Keratinocyte (primary cell): ENCODE measurements around the gene INSIG1. TPM values are rescaled to one million over a fixed set of nuclear protein-coding genes. Genes with fewer than 3 reads are reported as not detected.

Experiments used
- DNase-seq: peaks from one replicate; pipeline ENCODE4 v3.0.0-alpha.2; 2011; ENCODE audit warnings: low read depth, missing footprints, low spot score
- FAIRE-seq: peaks from 2 replicates; lab custom pipeline; 2011; peaks lifted over from hg19 to GRCh38; lab: Jason Lieb, UNC
- H2AFZ ChIP-seq: 2 replicates; pipeline ENCODE4 v1.6.0; 2012; ENCODE audit warnings: low read length, control low read depth, inconsistent platforms; ENCODE audit not compliant: control insufficient read depth
- H3K27ac ChIP-seq: 2 replicates; pipeline ENCODE4 v1.5.1; 2011; ENCODE audit warnings: low read length; ENCODE audit not compliant: control insufficient read depth, insufficient read depth
- H3K27me3 ChIP-seq: 3 replicates; pipeline ENCODE4 v1.6.0; 2011; ENCODE audit warnings: low read length; ENCODE audit not compliant: control insufficient read depth, insufficient read depth; ENCODE audit errors: extremely low read depth
- H3K36me3 ChIP-seq, 2 experiments: 2 replicates in 1 of 2; 3 replicates in 1 of 2; pipeline ENCODE4 v1.5.1; 2011; ENCODE audit warnings: low read length in 2 of 2, mild to moderate bottlenecking in 1 of 2; ENCODE audit not compliant: control insufficient read depth in 2 of 2, insufficient read depth in 2 of 2; ENCODE audit errors: extremely low read depth in 1 of 2
- H3K4me1 ChIP-seq: 3 replicates; pipeline ENCODE4 v1.5.1; 2011; ENCODE audit warnings: low read length; ENCODE audit not compliant: control insufficient read depth, insufficient read depth; ENCODE audit errors: extremely low read depth
- H3K4me2 ChIP-seq: 3 replicates; pipeline ENCODE4 v1.6.0; 2011; ENCODE audit warnings: low read depth, low read length; ENCODE audit not compliant: control insufficient read depth, insufficient read depth; ENCODE audit errors: extremely low read depth
- H3K4me3 ChIP-seq, 3 experiments: fragments of 200-600 bp in 1 of 3; sonication (generic) in 1 of 3; 2 replicates in 2 of 3; 3 replicates in 1 of 3; pipeline ENCODE4 v1.5.1; 2011 to 2016; ENCODE audit warnings: low read length in 3 of 3, mild to moderate bottlenecking in 3 of 3, control low read depth in 2 of 3, inconsistent platforms in 1 of 3, low read depth in 1 of 3, mixed read lengths in 1 of 3, mixed run types in 1 of 3, moderate library complexity in 1 of 3; ENCODE audit not compliant: control insufficient read depth in 2 of 3, insufficient read depth in 2 of 3; ENCODE audit errors: extremely low read depth in 1 of 3
- H3K79me2 ChIP-seq: 2 replicates; pipeline ENCODE4 v1.6.0; 2012; ENCODE audit warnings: low read length; ENCODE audit not compliant: control insufficient read depth, insufficient read depth
- H3K9ac ChIP-seq: 3 replicates; pipeline ENCODE4 v1.6.0; 2011; ENCODE audit warnings: low read length; ENCODE audit not compliant: control insufficient read depth, insufficient read depth; ENCODE audit errors: extremely low read depth
- H3K9me1 ChIP-seq: 3 replicates; pipeline ENCODE4 v1.6.0; 2011; ENCODE audit warnings: low read length; ENCODE audit not compliant: control insufficient read depth, insufficient read depth; ENCODE audit errors: extremely low read depth
- H3K9me3 ChIP-seq: 2 replicates; pipeline ENCODE4 v1.5.1; 2012; ENCODE audit warnings: low read depth, low read length; ENCODE audit not compliant: control insufficient read depth
- H4K20me1 ChIP-seq: 3 replicates; pipeline ENCODE4 v1.6.0; 2011; ENCODE audit warnings: low read length; ENCODE audit not compliant: control insufficient read depth, insufficient read depth; ENCODE audit errors: extremely low read depth
- EZH2 ChIP-seq: IDR thresholded peaks from one replicate; pipeline ENCODE4 v1.6.1; 2012; ENCODE audit warnings: inconsistent platforms, mild to moderate bottlenecking, low read length, moderate library complexity
- dilution Hi-C: fragments of 300-500 bp; cut with MboI; formaldehyde crosslinking; loops from one replicate; pipeline ENCODE4 v1.7.0; 2020; ENCODE audit warnings: low sequenced_read_pairs; ENCODE audit not compliant: extremely low pct_ligation_motif_present
- polyA plus RNA-seq, 5 experiments: library from polyadenylated mRNA; depleted of rRNA in 3 of 5; stranded (reverse) in 3 of 5; stranded (forward) in 1 of 5; unstranded in 1 of 5; fragments of >200 nt; gene quantifications; 1 replicate in 1 of 5; 2 replicates in 3 of 5; 3 replicates in 1 of 5; pipeline versions ENCODE4 v1.2.1 to v1.2.3, GENCODE V29; 2011 to 2012; ENCODE audit warnings: missing spikeins in 2 of 5, low read depth in 1 of 5, low replicate concordance in 1 of 5
- TF ChIP-seq, protein P1 (sequence below), 3 experiments: IDR thresholded peaks in 1 of 3; conservative IDR thresholded peaks in 1 of 3; optimal IDR thresholded peaks in 1 of 3; 2 replicates in 2 of 3; 3 replicates in 1 of 3; pipeline versions ENCODE3 to v1.5.1; 2011; ENCODE audit warnings: low read length in 3 of 3, mild to moderate bottlenecking in 3 of 3, moderate library complexity in 2 of 3, control low read depth in 1 of 3, inconsistent platforms in 1 of 3; ENCODE audit not compliant: insufficient read depth in 2 of 3; ENCODE audit errors: extremely low read depth in 1 of 3

Gene INSIG1
- polyA plus RNA-seq, 1 donor (not counting 4 experiments of a cell fraction or from before 2014, with no cell fraction given), result 104 TPM

DNA sequence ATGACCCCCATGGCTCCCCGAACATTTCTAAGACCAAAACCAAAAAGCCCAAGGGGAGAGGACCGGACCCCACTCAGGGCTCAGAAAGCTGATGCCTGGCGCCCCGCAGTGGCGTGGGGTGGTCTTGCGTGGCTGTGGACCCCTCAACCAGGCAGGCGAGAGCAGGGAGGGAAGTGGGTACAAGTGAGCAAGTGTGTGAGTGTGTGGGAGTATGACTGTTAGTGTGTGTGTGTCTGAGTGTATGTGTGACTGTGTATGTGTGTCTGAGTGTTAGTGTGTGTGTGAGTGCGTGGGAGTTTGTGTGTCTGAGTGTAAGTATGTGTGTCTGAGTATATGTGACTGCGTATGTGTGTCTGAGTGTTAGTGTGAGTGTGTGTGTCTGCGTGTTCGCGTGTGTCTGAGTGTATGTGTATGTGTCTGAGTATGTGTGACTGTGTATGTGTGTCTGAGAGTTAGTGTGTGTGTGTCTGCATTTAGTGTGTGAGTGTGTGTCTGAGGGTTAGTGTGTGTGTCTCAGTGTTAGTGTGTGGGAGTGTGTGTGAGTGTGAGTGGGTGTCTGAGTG lies 34.0 kb upstream of the INSIG1 start:
- no peaks in the 10 kb centered on the region for H4K20me1 ChIP-seq
- no peak overlapping the region for H3K4me2 ChIP-seq
- no peak overlapping the region for H3K27ac ChIP-seq
- dilution Hi-C loops, result no loop called here
- DNase-seq (no peak), FAIRE-seq (no peak)
- no peaks in the 10 kb centered on the region for H3K4me1 ChIP-seq
- no peaks in the 10 kb centered on the region for H3K27me3 ChIP-seq
- H3K4me3 ChIP-seq, result no peak overlapping the region
- no peaks in the 10 kb centered on the region for H3K79me2 ChIP-seq
- H3K9ac ChIP-seq, result no peak overlapping the region
- TF ChIP-seq EZH2, result no peak
- TF ChIP-seq, protein P1, sequence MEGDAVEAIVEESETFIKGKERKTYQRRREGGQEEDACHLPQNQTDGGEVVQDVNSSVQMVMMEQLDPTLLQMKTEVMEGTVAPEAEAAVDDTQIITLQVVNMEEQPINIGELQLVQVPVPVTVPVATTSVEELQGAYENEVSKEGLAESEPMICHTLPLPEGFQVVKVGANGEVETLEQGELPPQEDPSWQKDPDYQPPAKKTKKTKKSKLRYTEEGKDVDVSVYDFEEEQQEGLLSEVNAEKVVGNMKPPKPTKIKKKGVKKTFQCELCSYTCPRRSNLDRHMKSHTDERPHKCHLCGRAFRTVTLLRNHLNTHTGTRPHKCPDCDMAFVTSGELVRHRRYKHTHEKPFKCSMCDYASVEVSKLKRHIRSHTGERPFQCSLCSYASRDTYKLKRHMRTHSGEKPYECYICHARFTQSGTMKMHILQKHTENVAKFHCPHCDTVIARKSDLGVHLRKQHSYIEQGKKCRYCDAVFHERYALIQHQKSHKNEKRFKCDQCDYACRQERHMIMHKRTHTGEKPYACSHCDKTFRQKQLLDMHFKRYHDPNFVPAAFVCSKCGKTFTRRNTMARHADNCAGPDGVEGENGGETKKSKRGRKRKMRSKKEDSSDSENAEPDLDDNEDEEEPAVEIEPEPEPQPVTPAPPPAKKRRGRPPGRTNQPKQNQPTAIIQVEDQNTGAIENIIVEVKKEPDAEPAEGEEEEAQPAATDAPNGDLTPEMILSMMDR (optimal IDR thresholded peaks at IDR 0.05 in 1 of 3, IDR thresholded peaks at IDR 0.05 in 1 of 3, conservative IDR thresholded peaks at IDR 0.05 in 1 of 3; ENCODE audit: extremely low read depth in 1 of 3, insufficient read depth in 2 of 3, low read length in 3 of 3), result no peak
- H3K9me1 ChIP-seq, result no peaks in the 10 kb centered on the region
- H2AFZ ChIP-seq, result no peak overlapping the region
- no peaks in the 10 kb centered on the region for H3K36me3 ChIP-seq
- no peaks in the 10 kb centered on the region for H3K9me3 ChIP-seq

DNA sequence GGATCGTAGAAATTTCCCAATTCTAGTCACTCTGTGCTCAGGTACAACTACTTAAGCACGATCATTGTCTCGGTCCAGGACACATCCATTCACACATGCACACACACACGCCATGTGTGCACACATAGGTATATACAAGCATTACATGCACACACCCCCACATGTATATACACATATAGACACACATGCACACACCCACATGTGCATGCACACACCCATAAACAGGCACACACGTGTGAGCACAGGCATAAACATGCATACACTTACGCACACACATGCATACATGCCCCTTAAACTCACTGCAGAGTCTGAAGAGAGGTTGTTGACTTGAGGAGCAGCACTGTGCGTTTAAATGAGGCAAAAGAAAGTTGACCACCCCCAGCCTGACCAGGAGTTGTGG lies 32.5 kb upstream of the INSIG1 start:
- Histone ChIP-seq H3K9ac (no peak overlapping the region), H4K20me1 (no peaks in the 10 kb centered on the region), H3K4me2 (no peak overlapping the region), H3K9me3 (no peaks in the 10 kb centered on the region), H3K4me3 (no peak overlapping the region), H3K36me3 (no peaks in the 10 kb centered on the region), H3K27ac (no peak overlapping the region), H3K27me3 (no peaks in the 10 kb centered on the region), H2AFZ (no peak overlapping the region), H3K79me2 (no peaks in the 10 kb centered on the region), H3K4me1 (no peaks in the 10 kb centered on the region), H3K9me1 (no peaks in the 10 kb centered on the region)
- FAIRE-seq (no peak), DNase-seq (no peak)
- TF ChIP-seq EZH2, result no peak
- TF ChIP-seq, protein P1 (optimal IDR thresholded peaks at IDR 0.05 in 1 of 3, IDR thresholded peaks at IDR 0.05 in 1 of 3, conservative IDR thresholded peaks at IDR 0.05 in 1 of 3; ENCODE audit: extremely low read depth in 1 of 3, insufficient read depth in 2 of 3, low read length in 3 of 3), result no peak
- dilution Hi-C loops, result no loop called here
